ENCODE measurements around the gene HECTD2.
"Not testable (repeated sequence)": the region's sequence is repeated elsewhere in the genome, so short reads cannot be mapped to it uniquely, and the experiment has no call there.

HECTD2 gene

GRCh38 chr10:91409869-91410637 is at the start of gene HECTD2:
TSS of gene HECTD2 (plus strand) at chr10:91410344. CDS start at chr10:91410439, 95 bp downstream.
- DNase-seq (ENCODE audit: low read depth): peak; percentile 69

DNA sequence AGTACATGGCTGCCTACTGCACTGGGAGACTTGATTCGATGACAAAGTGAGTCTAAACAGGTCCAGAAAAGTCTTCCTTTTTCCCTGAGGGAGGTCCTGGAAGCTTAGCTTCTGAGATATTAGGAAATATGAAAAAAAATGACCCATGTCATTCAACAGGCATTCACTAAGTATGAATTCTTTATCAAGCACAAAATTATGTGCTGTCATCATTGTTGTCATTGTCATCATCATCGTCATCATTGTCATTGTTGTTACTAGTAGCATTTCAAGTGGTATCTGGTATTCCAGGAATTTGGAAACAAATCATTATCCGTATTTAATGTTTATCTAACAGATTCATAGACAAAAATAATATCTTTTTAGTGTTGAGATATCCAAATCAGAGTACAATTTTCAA is 49.7 kb upstream of the HECTD2 start:
- no peak for DNase-seq (ENCODE audit: low read depth)

- not testable (repeated sequence) for DNase-seq (ENCODE audit: low read depth)
Measured at GRCh38 chr10:91365519-91365918, 44.6 kb upstream of the HECTD2 start.

DNA sequence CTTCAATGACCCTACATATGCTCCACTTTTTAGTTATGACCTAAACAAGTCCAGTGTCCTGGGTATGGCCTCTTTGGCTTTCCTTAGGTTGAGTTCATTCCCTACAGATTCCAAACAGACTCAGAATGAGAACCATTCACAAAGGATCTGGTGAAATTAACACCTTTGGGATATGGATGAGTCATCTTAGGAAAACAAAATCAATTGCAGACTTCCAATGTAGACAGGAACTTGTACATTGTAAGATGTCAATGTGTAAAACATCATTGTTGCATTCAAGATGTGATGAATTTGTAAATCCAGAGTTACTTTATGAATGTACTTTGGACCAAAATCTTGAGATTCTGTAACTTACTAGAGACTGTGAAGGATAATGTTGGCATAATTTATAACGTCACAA is 43.4 kb upstream of the HECTD2 start:
- no peak for DNase-seq (ENCODE audit: low read depth)

DNA sequence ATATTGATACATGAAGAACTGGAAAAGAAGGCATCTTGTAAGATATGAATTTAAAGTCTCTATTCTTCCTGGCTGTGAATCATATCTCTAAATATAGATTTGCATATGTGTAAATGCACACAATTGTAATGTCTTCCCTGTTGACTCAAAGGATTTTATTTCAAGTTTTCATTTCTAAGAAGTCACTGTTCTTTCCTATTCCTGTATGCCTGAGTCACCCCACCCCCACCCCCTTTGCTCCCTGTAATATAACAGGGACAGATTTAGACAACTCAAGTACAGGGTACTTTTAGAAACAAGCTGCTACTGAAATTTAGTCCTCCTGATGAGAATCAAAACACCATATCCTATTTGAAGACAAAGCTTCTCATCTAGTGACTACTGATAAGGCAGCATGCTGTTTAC is 43.0 kb upstream of the HECTD2 start:
- DNase-seq (ENCODE audit: low read depth): no peak

DNA sequence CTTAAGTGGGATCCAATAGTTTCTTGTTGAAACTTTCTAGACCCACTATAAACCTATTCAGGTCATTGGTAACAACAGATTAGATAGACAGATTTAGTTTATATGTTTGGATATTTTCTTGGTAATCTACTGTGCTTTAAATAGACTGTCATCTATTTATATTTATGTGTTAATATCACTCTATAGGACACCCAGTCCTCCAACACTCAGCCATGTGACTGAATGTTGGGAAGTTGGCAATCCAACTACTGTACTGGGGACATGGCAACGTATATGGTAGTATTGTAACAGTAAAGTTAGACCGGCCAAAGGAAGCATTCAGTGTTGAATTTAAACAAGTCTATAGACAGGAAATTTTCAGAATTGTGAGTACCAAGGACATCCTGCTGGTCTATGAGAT is 42.6 kb upstream of the HECTD2 start:
- DNase-seq (ENCODE audit: low read depth): no peak

GRCh38 chr10:91369978-91370589 is 40.1 kb upstream of the HECTD2 start:
- DNase-seq (ENCODE audit: low read depth): not testable (repeated sequence)

GRCh38 chr10:91374052-91374451 is 36.1 kb upstream of the HECTD2 start:
- no peak for DNase-seq (ENCODE audit: low read depth)

- peak; percentile 12 for DNase-seq (ENCODE audit: low read depth)
Measured at GRCh38 chr10:91378061-91378460, 32.1 kb upstream of the HECTD2 start.

GRCh38 chr10:91380873-91381256 is 29.3 kb upstream of the HECTD2 start:
- DNase-seq (ENCODE audit: low read depth): no peak

DNA sequence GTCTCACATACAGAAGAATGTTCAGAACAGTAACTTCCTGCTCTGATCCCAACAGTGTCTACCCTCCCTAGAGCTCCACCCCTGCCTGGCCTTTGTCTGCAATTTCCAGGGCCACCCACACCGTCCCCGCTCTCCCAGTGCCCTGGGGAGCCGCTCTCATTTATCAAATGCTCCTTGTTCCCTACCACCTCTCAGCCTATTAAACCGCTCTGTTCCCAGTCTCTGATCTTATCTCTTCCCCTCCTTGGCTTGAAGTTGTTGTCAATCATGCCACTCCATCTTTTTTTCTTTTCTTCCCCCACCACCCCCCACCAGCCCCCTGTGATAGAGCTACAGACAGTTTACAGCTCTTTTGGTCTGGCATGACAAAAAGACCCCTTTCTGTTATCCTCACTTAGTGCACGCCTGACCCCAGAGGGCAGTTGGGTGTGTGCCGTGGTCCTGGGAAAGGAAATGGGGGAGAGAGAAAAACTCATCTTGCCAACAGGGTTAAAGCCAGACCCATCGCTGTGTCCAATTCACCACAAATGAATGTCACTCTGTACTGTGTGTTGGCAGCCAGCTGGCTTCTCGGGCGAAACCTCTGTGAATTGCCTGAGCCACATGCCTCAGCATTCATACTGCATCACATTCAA is 28.8 kb upstream of the HECTD2 start:
- DNase-seq (ENCODE audit: low read depth): no peak

GRCh38 chr10:91385306-91386085 is 24.6 kb upstream of the HECTD2 start:
- DNase-seq (ENCODE audit: low read depth): no peak

- DNase-seq (ENCODE audit: low read depth): peak; percentile 5
Measured at GRCh38 chr10:91389636-91390512, 20.3 kb upstream of the HECTD2 start.

GRCh38 chr10:91390513-91390825 is 19.7 kb upstream of the HECTD2 start:
- DNase-seq (ENCODE audit: low read depth): not testable (repeated sequence)

GRCh38 chr10:91391920-91392319 is 18.2 kb upstream of the HECTD2 start:
- no peak for DNase-seq (ENCODE audit: low read depth)

- DNase-seq (ENCODE audit: low read depth): no peak
Measured at GRCh38 chr10:91406322-91406721, 3.8 kb upstream of the HECTD2 start.

DNA sequence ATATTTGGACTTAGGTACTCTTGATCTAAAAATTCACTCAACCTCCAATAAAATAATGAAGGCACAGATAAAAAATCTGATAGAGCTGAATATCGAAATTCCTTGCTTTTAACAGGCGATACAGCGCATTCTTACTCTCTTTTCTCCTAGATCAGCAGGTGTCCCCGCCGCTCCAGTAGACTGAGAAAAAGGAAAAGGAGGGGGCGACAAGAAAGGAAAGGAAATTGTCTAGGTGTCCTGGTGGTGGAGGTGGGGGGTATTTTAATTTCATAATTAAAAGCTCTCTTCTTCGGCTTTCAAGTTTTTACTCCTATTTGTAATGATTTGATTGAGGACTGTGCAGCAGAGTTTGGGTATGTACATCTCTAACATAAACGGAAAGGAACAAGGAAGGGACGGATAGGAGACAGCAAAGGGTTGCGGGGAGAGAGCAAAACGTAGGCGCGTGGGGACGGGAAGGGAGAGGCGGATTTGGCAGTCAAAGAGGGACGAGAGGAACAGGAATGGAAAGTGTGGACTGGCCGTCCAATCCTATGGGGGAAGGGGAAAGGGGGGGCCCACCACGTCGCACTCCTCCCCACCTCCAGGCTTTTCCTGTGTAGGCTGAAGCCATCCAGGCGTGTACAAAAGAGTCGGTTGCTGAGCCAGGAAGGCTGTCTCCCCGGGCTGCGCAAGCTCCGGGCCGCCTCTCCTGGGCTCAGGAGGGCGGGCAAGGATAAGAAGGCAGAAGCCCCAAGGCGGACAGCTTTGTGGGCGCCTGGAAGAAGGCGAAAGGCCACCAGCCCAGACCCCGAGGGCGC is 875 bp upstream of the HECTD2 start:
- peak; percentile 11 for DNase-seq (ENCODE audit: low read depth)

DNA sequence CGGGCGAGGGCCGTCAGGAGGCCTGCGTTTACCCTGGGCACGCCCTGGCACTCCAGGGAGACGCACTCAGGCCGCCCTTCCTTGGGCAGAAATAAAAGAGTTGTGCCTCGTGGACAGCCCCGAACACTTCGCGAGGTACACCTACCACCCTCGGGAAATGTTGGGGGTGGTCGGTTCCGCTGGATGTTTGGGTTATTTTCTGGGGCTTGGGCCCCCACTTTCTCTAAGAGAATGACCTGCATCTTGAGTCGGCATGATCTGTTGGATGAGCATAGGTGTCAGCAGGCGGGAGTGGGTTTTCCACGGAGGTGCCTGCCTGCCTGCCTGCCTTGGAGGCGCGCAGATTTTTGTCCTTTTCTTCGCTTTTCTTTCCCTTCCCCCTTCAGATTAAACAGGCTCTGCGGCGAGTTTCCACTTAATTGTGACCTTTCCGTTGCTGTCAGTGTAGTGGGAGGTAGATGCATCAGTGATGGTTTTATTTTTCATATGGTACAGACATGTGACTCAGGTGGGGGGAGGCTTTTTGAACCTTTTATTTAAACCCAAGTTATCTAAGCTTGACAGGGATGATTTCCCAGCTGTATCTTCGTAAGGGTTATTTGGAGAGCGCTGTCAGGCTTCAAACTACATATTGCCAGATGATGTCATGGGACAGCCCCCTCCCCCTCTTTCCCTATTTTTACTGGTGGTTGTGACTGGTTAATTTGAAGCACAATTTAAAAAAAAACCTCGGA is 661 bp downstream of the HECTD2 start:
- DNase-seq (ENCODE audit: low read depth): no peak

DNA sequence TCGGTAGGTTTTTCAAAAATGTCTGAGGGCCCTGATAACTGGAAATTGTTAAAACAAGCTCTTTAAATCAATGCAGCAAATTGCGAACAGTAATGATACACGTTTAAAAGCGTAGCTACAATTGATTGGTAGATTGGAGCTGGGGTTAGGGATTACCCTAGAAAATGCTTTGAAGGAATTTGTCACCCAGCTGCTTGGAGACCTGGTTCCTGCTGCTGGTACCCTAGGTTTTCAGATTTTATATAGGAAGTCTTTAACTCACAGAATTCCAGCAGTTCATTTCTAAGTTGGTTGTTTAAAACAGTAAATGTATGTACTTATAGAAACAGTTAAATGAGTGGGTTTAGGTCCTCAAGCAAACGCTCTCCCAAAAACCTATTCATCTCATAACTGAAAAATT is 1.5 kb downstream of the HECTD2 start:
- no peak for DNase-seq (ENCODE audit: low read depth)
